Renal pelvis (tissue), 12 donors: ENCODE measurements around the gene OR6A2. TPM values are rescaled to one million over a fixed set of nuclear protein-coding genes. Genes with fewer than 3 reads are reported as not detected.
"Not testable (repeated sequence)": the region's sequence is repeated elsewhere in the genome, so short reads cannot be mapped to it uniquely, and the experiment has no call there.

Source experiments
- DNase-seq: peaks from one replicate; pipeline ENCODE4 v3.0.0-alpha.2; 2013
- long read RNA-seq, 16 experiments: transcript quantifications; one replicate each; lab custom pipeline, GENCODE V29; 2026
- polyA plus RNA-seq, 3 donors: library from polyadenylated mRNA; unstranded; fragments of 120-200 nt; gene quantifications; one replicate each; pipeline ENCODE4 v1.2.1, GENCODE V29; 2013; ENCODE audit not compliant: insufficient read length in 3 of 3

The OR6A2 gene
- not detected for polyA plus RNA-seq
- long read RNA-seq, donor 1, result 0 reads
- long read RNA-seq, donor 2, partial matches to known transcripts, result 0 of 1 reads
- long read RNA-seq, donor 2, other reads (novel, unspliced or antisense), result 0 of 1 reads
- long read RNA-seq, donor 3, result 0 reads
- long read RNA-seq, donor 4, result 0 reads
- long read RNA-seq, donor 5, result 0 reads
- long read RNA-seq, donor 6, result 0 reads
- long read RNA-seq, donor 7, result 0 reads
- long read RNA-seq, donor 8, result 0 reads
- long read RNA-seq, donor 9, result 0 reads
- long read RNA-seq, donor 10, result 0 reads
- long read RNA-seq, donor 11, result 0 reads
- long read RNA-seq, donor 12, result 0 reads
- long read RNA-seq, donor 13, result 0 reads
- long read RNA-seq, donor 14, result 0 reads
- long read RNA-seq, donor 15, result 0 reads
- long read RNA-seq, donor 16, result 0 reads

DNA sequence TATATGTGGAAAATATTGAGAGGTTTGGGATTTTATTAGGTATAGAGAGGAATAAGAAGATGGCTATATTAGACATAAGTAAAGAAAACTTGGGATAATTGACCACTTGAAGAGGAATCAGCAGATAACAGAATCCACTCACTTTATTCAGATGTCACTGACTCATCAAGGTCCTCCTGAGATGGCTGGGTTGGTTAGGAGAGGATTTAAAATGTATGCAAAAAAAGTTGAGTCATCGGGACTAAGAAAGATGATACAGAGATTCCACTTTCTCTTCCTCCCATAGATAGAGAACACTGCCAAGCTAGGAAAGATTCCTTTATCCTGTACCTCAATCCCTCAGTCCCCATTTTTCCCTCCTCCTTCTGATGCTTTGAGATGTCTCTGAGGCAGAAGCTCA, at the start of gene OR6A2:
Gene OR6A2, minus strand, starts transcription at position 288 of the 400 bp plus-strand sequence. CDS start 3,981 bp downstream, outside the sequence.
- DNase-seq, result no peak

DNA sequence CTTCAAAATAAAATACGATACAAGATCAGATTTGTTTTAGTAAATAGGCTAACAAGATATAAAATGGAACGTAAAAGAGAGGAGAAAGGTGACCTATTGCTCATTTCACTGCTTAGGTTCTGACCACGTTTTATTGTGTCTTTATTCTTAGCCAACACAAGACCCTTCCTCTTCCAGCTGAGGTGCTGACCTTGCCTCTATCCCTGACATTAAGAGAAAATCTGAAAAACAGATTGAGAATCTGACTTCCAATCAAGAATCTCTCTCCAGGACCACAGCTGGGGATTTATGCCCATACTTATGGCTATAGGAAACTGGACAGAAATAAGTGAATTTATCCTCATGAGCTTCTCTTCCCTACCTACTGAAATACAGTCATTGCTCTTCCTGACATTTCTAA, 45.9 kb upstream of the OR6A2 start, which contains the start of gene OR10A5:
Gene OR10A5, plus strand, starts transcription at position 301 of the 400 bp plus-strand sequence. Its CDS starts 0 bp downstream, at position 301.
- DNase-seq, result no peak

DNA sequence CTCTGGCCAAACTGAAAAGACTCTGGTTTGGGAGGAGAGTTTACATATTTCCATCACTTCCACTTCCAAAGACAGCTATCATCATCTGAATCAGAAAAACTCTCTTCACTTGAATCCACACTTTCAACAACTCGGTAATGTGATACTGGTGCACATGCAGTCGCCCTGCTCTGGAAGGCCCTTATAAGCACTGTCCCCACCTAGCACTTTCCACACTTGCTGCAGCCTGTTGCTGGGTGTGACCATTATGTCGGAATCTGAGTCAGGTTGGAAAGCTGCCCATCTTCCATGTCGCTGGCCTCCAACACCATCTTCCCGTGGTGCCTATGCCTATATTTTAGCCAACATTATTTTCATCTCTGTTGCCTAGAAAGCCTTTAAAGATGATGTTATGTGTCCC, 44.9 kb upstream of the OR6A2 start:
- no peak for DNase-seq

DNA sequence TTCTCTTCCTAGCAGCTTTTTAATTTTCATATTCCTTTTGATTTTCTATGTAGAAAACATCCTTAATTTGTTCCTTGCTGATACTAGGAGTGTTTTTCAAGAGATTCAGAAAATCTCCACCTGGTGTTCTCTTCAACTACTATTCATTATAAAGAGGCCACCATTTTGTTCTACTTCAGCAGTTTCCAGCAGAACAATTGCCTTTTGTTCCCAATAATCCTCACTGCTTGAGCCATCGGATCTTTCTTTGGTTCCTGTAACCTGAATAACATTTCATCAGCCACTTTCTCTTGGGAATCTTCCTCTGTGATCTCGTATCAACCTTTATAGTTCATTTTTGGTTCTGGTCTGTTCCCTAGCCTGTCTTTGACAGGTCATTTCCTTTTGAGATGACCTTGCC, 44.2 kb upstream of the OR6A2 start:
- no peak for DNase-seq

DNA sequence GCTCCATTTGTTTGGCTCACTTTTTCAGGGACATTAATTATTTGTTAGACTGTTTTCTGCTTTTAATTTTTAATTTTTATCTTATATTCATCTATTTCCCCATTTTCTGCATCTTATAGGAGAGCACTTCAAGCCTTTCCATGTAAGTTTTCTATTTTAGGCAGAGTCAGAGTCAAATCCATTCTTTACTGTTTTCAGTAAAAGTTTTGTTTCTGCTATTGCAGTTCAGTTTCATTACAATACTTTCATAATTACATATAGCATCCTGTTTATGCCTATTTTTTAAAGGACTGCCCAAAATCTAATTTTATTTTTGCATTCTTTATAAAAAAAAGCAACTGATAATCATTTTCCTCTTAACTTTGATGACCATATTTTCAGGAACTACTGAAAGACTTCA, 42.2 kb upstream of the OR6A2 start:
- no peak for DNase-seq

DNA sequence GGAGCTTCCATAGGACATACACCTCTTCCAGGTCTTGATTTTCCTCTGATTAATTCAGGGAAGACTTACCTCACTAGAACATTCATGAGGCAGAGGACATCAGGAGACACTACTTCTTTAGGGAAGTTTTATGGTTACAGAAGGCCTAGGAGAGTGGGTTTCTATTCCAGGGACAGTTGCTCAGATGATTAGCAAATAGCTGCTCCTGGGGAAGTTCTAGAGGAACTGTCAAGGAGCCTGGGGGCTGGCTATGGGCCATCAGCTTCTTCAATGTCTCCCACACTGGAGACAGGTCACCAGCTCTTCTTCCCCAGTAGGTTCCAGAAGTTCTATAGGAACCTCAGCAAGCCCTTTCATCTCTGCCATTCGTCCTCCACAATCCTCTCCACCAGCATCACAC, 34.5 kb upstream of the OR6A2 start:
- DNase-seq, result no peak

DNA sequence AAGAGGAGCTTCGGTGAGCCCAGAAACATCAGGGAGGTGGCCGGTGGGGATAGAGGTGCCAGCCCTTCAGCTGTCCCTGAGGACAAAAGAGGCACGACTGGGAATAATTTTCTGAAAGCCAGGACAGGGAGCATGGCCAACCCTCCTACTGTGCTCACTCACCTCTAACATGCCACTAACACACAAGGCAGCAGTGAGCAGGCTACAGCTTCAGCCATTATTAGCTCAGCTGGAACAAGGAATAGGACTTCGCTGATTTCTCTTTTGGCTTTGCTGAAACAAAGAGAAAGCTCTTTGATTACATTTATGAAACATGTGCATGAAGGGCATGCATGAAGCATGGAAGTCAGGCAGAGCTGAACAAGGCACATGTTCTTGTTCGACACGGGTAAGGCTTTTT, 33.9 kb upstream of the OR6A2 start:
- no peak for DNase-seq

DNA sequence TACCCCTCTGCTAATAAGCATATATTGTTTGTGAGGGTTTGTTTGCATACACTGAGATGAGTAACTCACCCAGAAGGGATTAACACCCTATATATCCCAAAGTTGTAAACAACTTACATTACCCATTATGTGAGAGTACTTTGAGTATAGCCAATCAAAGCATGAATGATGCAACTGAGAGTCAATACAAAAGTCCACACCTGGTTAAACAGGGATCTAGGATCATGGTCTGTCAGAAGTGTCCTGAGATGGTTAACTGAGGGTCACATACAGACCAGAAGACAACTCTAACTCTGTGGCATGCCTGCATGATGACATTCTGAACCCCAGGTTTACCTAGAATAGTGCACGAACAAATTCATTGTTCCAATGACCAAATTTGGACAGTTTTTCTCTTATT, 28.6 kb upstream of the OR6A2 start:
- no peak for DNase-seq

DNA sequence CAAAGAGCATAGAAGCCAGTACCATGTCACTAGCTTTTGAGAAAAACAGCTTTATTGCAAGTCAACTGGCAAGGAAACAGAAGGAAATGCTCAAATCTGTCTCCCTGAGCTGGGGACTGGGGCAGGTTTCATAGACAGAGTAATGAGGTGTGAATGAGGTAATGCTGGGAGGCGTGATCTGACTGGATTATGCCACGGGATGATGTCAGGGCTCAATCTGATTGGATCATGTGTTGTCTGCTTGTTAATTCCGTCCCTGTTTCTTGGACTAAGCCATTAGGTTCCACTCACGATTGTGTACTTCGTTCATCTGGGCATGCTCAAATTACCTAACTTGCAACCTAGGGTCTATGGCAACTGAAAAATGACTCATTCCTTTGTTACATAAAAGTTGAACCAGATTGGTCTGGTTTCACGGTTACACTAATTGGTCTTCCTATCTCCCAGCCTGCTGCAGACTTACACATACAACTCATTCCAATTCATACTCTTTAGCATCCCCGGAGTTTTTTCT, 25.8 kb upstream of the OR6A2 start:
- no peak for DNase-seq

DNA sequence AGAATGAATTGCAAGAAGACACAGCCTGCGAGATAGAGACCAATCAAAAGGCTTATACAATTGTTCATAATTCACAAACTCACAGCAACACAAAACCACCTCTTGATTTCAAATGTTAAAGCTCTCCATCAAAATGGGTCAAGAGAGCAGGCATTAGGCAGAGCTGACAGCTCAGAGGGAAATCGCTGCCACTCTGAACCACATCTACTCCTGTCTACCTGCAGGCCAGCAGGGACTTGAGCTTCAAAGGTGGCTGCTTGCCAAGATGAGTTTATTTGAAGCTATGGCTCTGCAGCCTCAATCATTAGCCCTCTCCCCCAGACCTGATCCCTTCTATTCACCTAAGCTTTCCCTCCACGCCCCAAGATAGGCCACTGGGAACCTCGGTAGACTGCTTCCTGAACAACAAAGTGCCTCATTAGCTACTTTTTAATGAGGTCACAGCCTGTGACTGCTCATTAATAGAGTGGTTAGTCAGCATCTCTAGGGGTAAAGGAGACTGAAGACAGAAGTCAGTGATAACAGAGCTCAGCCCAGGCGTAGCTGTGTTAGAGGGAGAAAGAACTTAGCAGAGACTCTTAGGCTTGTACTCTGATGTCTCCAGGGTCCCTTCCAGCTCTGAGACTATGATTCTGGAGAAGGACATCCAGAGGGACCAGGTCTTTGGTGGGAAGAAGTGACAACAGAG, 24.8 kb upstream of the OR6A2 start:
- no peak for DNase-seq

DNA sequence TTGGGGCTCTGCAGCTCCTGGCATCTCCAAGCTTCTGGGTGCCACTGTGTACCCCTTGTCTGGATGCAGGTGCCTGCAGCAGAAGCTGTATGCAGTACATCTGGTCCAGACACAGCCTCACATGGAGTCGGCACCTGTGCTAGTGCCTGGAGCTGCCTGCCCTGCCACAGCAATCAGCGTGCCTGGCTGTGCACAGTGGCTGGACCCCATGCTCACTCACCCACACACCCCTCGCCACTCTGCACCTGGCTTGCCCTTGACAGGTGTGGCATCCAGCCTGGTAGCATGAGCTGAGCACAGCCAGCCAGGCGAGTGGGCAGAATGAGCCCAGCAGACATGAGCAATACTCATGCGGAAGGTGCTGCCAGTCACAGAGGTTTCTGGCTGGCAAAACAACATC, 19.5 kb upstream of the OR6A2 start:
- DNase-seq, result no peak

DNA sequence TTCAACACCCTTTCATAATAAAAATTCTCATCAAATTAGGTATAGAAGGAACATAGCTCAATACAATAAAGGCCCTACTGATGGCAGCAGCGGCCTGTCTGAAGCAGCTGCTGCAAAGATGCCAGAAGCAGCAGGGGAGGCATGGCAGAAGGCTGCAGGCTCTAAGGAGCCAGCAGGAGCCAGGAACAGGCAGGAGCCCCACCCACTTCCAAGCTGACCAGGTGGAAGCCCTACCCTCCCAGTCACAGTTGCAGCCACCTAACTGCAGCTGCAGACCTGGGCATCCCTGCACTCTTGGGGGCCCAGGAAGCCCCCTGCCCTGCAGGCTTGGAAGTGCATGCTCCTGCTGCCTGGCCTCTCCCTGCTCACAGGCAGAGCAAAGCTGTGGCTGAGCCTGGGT, 18.2 kb upstream of the OR6A2 start:
- DNase-seq, result no peak

DNA sequence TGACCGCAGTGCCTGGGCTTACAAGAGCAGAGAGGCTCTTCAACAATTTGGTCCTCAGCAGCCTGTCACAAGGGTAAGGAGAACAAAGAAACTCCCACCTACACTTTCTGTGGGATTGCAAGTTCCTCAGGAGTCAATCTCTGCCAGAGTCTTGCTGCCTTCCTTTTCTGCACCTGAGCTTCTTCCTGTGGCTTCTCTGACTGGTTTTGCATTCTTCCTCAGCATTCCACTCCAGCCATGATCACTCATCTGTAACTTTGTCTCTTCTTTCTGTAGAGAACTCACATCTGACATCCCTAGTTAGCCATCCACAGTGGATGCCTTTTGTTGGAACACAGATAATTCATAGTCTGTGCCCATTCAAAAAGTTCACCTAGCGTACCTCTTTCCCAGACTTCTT, 14.2 kb upstream of the OR6A2 start:
- DNase-seq, result no peak

DNA sequence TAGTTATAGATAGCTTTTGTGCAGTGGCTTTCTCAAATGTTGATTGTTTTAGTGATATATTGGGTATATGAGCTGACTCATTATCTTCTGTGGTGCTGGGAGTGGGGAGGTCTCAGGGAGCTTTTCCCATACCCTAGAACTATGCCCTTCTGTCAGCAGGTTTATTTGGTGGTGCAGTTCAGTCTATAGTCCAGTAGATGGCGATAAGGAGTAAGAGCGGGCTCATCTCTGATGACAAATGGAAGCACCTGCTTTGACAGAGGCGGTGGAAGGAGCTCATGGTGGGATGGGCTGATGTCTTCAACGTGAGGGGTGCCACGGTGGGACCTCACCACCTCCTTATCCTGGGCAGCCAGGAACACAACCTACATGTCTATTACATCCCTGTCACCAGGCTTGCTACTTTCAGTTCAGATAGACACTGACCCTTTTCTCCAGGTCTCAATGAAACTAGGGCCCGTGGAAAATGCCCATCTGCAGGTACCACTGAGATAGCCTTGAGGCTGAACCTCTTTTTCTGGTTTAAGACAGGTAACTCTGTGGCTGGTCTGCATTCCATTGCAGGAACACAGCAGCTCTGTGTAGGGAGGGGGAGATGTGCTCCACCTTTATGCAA, 13.0 kb upstream of the OR6A2 start:
- DNase-seq, result peak; percentile 14

DNA sequence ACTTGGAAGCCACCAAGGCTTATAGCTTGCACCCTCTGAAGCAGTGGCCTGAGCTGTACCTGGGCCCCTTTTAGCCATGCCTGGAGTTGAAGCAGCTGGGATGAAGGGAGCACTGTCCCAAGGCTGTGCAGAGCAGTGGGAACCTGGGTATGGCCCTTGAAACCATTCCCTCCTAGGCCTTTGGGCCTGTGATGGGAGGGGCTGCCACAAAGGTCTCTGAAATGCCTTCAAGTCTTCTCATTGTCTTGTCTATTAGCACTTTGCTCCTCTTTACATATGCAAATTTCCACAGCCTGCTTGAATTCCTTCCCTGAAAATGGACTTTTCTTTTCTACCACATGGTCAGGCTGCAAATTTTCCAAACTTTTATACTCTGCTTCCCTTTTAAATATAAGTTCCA, 1.6 kb upstream of the OR6A2 start:
- DNase-seq, result not testable (repeated sequence)

DNA sequence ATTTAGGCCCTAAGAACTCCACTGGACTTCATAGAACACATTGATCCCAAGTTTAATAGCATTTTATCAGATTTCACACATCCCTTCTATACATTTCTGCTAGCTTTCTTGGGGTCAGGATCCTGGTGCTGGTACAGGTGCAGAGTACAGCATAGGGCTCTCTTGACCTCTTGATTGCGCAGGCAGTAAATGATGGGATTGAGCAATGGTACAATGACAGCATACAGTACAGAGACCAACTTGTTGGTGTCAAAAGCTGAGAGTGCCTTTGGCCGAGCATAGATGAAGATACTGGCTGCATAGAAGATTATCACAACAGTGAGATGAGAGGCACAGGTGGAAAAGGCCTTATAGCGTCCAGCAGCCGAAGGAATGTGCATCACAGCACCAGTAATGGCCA, 4.8 kb downstream of the OR6A2 start:
- DNase-seq, result no peak

DNA sequence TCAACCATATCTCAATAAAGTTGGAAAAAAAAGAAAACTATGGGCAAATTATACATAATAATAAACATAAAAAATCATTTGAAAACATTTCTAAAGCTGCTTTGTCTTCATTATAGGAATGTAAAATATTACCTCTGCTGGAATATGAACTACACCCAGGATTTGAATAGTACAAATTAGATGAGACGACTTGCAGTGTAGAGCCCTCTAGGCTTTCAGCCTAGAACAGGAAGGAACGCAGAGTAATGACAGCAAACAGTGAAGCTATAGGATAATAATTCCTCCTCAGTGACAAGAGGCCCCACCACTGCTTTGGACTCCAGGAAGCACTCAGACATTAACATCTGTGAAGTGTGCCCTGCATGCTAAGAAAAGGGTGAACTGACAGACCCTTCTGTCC, 8.9 kb downstream of the OR6A2 start:
- no peak for DNase-seq

DNA sequence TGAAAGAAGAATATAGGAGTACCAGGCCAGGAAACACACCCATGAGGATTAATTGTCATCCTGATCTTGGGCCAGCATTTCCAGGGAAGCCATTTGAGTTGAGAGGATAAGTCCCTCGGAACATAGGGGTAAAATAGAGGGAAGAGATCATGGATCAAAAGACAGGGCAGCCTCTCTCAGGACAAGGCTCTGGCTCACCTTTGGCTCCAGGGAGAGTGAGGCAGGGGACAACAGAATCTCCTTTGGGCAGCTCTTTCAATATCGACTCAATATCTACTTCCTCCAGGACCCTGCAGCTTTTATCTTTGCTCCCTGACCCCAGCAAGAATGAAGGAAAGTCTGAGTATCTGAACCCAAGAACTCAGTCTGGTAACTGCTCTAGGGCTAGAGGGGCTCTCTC, 16.8 kb downstream of the OR6A2 start, which contains the start of gene OR2AG1:
Gene OR2AG1, plus strand, starts transcription at position 301 of the 400 bp plus-strand sequence. CDS start 2,018 bp downstream, outside the sequence.
- no peak for DNase-seq

DNA sequence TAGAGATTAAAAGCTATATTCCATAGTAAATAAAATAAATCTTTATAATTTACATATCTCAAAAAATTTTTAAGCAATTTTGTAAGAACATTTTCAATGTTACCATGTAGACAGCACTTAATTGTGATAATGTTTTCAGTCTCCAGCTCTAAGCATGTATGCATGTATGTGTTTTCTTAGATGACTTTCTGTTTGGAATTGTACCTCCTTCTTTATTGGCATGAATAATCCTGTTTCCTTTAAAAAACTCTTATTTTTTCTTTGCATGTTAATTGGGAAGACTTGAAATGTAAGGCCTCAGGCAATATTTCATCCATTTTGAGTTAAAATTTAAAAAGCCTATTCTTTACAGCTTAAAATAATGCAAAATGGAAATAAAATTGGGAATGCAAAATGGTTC, 18.7 kb downstream of the OR6A2 start:
- no peak for DNase-seq

DNA sequence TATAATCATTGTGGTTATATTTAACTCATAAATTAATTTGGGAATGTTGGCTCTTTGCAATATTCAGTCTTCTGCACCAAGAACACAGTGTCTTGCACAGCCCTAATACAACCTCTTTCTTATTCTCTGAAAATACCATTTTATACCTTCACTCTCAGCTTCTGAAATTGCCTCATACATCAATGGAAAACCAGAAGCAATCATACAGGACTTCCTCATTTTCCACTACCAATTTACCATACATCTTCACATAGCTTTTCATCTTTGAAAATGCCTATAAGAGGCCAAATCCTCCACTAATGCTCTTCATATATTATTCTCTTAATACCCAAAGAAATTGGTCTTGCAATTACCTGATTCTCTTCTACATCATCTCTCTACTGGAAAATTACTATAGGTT, 21.0 kb downstream of the OR6A2 start:
- no peak for DNase-seq

DNA sequence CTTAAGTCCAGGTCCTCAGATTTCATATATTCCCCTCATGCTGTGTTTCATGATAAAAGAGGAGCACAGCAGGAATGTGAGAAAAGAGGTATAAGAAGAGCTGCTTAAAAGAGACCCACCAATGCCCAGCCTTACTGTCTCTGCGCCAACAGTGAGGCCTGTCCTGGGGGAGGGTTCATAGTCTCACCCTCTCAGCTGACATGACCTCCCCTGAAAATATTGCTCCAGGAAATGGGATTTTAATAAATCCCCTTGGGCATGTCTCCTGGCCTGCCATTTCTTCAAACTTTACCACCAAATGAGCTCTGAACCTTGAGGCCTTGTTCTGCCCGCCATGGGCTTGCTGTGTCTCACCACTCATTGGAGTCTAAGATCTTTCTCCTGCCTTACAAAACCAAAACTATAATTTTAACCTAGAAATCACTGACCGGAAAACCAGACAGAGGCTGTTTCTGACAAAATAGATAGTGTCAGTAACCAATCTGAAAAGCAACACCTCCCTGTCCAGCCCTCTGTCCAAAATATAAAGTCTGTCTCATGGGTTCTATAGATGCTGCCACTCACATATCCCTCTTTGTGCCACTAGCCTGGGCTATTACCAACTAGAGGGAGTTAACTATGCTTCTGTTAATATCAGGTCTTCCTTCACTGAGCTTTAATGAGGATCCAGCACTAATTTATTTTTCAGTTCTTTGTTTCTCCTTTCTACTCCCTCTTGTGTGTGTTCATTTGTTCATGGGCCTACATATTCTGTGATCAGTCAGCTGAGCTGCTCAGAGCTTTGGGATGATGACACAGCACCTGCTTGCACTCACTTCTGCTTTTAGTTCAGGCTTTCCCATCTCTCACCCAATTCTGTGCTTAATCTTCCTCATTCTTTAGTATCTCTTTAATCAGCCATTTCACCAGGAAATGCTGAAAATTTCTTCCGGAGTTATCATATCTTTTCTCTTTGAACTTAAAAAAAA, 27.3 kb downstream of the OR6A2 start, which contains the start of gene OR2AG2:
Gene OR2AG2, minus strand, starts transcription at position 51 of the 968 bp plus-strand sequence. CDS start 3,019 bp downstream, outside the sequence.
- DNase-seq, result no peak
